Non-pigmented ciliary epithelial cell (primary cell): ENCODE results near the gene ACAT1.
"Not testable (repeated sequence)": the region's sequence is repeated elsewhere in the genome, so short reads cannot be mapped to it uniquely, and the experiment has no call there.

Experiments used
- DNase-seq: peaks from one replicate; pipeline ENCODE4 v3.0.0-alpha.2; 2010; ENCODE audit warnings: low read depth

ACAT1 gene

DNA sequence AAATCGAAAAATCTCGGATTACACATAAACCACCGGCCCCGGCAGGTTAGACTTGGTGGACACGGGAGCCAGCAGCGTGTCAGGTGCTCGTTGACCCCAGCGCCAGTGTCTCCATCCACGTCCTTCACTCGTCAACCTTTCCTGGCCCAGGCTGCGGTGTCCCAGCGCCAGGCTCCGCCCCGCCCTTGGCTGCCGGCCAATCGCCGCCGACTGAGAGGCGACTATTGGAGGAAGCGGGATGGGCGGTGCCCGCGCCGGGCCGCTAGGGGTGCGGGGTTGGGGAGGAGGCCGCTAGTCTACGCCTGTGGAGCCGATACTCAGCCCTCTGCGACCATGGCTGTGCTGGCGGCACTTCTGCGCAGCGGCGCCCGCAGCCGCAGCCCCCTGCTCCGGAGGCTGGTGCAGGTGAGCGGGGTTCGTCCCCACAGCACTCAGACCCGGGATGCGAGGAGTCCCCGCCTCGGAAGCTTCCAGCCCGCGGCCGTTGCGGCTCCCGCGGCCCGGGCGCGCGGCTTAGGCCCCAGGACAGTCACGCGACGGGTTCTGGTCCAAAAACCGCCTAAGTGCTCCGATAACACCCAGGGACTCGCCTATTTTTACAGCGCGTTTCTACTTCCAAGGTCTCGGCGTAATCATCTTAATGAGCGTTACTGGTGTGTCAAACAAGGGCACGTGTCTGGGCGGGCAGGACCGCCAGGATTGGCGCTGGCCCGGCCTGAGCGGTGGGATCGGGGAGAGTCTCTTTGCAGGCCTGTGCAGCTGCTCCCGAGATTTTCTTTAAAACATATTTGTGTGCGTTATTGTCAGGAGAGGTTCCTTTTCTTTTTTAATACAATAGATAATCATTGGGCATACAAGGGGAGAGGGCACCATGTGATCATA lies at the start of gene ACAT1:
TSS of gene ACAT1 (plus strand) at position 294 of the 882 bp plus-strand sequence. CDS start at position 334, 40 bp downstream.
- no peak for DNase-seq

DNA sequence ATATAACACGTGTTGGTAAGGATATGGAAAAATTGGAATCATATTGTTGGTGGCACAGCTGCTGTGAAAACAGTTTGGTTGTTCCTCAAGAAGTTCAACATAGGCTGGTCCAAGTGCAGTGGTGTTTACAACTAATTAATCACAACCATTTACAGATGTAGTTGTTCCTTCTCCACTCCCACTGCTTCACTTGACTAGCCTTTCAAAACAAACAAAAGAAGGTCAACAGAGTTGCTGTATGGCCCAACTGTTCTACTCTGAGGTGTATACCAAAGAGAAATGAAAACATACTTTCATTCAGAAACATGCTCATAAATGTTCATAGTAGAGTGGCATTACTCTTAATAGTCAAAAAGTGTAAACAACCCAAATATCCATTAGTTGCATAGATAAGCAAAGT lies 36.6 kb upstream of the ACAT1 start:
- DNase-seq, result no peak

DNA sequence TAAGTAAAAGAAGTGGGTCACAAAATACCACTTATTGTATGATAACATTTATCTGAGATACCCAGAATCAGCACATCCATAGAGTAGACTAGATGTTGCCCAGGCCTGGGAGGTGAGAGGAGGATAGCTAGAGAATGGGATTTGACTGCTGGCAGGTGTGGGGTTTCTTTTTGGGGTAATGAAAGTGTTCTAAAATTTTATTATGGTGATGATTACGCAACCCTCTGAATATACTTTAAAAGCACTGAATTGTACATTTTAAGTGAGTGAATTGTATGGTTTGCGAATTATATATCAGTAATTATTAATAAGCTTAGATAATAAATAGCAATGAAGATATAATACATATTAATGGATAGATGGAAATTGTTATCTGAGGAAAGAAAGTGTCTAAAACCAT lies 35.7 kb upstream of the ACAT1 start:
- DNase-seq, result no peak

DNA sequence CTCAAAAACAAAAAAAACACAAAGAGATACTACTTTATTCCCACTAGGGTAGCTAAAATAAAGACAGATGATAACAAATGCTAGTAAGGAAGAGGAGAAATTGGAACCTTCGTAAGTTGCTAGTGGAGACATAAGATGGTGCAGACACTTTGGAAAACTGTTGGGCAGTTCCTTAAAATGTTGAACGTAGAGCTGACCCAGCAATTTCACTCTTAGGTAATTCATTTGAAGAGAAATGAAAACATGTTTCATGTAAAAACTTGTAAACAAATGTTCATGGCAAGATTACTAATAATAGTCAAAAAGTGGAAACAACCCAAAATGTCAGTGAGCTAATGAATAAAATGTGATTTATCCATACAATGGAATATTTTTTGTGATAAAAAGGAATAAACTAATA lies 29.2 kb upstream of the ACAT1 start:
- DNase-seq, result no peak

DNA sequence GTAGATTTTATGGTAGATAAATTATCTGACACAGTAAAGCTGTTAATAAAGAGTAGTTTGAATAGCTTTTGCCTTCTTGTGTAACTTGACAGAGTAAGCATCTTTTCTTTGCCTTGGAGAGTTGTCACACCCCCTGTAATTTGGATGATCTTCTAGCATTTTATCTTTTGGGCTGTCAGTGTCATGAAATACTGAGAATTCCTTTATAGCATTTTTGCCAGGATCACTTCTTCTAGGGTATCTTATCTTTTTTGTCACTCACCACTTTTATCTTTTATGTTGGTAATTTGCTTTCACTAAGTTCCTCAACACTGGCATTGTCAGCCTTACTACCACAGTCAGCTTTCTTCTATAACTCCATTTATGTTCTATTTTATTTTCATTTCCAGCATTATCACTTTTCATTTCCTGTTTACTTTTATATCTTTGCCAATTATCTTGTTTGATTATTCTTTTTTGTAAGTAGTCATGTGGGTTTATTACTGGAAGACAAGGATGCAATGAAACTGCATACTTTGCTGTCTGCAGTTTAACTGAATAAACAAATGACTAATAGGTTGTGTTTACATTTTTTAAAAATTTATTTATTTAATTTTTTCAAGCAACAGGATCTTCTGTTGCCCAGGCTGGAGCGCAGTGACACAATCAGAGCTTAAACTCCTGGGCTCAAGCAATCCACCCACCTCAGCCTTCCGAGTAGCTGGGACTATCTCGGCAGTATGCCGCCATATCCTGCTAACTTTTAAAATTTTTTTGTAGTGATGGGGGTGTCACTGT lies 28.1 kb upstream of the ACAT1 start:
- DNase-seq, result no peak

DNA sequence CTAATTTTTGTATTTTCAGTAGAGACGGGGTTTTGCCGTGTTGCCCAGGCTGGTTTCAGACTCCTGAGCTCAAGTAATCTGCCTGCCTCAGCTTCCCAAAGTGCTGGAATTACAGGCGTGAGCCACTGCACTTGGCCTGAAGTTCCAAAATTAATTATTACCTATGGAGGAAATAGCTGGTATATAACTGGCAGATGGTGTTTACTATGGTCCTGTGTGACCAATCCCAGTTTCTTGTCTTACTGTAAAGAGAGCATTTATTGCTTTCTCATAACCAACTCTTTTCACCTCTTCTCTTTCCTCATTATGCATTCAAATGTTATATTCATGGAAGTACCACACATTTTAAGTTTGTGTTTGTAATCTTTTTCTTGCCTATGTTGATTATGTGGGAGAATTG lies 24.2 kb upstream of the ACAT1 start:
- DNase-seq, result no peak

DNA sequence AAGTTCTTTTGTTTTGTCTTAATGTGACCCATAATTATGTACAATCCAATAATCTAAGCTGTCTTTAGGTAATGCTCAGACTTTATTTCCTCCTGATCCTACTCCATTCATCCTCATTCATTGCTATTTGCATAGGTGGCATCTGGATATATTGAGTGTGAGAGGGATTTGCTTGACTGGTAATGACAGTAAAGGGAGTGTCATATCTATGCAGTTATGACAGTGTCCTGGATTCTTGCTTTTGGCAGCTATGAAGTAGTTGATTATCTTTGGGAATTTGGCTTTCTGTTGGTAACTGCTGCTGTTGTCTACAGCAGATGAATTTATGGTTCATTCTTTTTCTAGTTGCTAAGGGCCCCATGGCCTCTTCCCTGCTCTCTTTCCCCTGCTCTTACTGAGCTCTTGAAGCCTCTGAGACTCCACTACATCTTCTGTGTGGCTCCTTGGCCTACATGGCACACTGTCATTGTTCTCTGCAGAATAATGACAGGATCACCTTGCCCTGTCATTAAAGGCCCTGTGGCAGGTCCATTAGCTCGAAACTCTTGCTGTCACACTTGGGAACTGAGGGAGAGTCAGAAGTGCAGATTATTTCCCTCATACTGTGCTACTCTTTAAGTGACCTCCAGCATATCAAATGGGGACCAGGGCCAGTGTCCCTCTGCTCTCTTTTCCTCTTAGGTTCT lies 20.1 kb upstream of the ACAT1 start:
- no peak for DNase-seq

DNA sequence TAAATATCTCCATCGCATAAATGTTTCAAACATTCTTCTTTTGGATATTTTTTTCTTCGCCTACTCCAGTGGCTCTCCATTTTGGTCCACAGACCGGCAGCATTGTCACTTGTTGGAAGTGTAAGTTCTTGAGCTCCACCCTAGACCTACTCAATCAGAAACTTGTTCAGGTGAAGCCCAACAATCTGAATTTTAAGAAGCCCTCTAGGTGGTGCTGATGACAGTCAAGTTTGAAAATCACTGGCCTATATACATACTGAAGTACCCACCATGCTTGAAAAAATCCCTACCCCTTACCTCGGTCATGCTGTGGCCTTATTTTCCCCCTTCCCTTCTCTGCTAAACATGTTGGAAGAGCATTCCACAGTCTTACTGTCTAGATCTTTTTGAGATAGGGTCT lies 10.2 kb upstream of the ACAT1 start:
- no peak for DNase-seq

DNA sequence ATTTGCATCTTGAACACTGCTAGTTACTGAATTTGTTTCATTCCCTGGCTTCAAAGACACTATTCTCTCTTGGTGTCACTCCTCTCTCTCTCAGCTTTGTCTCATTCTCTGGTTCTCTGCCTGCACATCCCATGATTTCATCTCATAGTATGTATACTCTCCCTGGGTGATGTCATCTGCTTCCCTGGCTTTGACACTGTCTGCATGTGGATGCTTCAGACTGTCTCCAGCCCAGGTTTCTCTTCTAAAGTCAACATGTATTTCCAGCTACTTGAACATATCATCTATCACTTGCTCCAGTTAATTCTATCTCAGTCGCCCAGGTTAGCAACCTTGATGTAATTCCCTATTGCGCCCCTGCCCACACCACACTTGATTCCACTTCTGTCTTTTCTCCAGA lies 9.3 kb upstream of the ACAT1 start:
- no peak for DNase-seq

DNA sequence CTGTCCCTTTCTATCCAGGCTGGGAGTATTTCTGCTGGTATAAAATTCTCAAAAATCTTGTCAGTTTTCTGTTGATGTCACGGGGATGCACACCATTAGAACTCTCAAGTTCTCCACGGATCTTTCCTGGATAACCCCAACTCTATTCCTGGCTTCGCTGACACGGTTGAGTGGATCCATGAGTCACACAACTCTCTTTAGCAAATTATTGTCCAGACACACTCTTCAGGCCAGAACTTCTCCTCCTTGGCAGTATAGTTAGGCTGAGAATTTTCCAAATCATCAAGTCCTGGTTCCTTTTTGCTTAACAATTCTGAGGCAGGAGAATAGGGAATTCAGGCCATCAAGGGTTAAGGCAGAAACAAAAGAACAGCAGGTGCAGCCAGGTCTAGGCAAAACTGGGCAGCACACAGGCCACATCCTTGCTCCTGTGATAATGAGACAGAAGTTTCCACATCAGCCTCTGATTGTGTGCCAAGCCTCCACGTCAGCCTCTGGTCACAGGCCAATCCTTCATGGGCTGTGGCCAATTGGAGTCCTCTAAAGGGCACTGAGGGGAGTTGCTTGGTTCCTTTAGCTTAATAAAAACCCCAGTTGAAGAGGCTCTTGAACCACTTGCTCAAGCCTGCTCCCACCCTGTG lies 5.7 kb upstream of the ACAT1 start:
- DNase-seq, result peak; percentile 70

DNA sequence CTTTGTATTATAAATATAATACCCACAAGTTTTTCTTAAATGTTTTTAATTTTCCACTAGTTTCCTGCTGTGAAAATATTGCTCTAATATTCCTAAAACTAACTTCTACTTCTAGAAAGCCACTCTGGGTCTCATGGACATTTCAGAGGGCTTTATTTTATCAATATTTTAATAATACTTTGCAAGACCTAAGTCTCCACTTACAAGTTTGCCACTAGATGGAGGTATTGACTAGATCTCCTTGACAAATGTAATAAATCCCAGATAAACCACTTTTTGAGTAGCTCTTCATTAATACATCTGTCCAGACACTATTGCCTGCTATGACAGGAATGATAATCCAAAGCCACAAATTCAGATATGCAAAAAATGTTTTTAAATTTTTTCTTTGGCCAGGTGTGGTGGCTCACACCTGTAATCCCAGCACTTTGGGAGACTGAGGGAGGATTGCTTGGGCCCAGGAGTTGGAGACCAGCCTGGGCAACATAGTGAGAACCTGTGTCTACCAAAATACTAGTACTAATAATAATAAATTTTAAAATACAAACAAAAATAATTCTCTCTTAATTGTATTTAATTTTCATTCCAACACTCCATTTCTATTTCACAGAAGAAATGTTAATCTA lies 3.5 kb upstream of the ACAT1 start:
- no peak for DNase-seq

DNA sequence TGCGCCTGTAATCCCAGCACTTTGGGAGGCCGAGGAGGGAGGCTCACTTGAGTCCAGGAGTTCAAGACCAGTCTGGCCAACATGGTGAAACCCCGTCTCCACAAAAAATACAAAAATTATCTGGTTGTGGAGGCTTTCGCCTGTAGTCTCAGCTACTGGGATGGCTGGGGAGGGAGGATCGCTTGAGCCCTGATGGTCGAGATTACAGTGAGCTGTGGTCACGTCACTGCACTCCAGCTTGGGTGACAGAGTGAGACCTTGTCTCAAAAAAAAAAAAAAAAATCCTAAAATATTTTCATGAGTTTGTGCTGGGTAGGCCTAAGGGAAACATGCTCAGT lies 462 bp upstream of the ACAT1 start:
- not testable (repeated sequence) for DNase-seq

DNA sequence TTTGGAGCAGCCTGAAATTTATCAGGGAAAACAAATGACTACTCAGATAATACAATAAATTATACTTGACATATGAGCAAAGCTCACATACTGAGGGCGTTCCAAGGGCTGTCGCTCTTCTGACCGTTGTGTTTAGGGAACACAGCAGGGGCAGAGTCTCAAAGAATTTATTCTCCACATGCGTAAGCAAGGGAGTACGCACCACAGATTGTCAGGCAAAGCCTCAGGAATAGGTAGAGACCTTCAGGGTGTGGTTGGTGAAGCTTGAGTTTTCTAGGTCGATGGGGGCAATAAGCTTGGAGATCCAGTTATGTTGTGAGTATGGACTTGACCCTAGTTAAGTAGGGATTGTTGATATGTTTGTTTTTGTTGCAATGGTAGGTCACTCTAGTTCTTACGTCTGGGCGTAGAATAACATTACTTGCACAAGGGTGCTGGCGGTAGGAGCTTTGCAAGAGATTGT lies 830 bp downstream of the ACAT1 start:
- DNase-seq, result no peak

DNA sequence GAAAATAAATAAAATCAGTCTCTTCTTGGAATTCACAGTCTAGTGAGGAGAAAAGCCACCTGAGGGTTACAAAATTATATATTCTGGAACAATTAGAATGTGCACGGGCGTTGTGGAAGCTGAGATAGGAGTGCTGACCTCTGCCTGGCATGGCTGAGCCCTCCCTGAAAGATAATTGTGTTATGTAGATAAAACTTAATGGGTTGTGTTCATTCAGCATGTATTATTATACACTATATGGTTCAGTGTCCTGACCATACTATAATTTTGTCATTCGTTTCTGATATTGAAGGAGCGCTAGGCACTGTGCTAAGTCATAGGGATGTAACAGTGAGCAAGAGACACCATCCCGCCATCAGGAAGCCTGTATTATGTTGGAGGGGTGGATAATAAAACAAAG lies 3.7 kb downstream of the ACAT1 start:
- DNase-seq, result no peak

DNA sequence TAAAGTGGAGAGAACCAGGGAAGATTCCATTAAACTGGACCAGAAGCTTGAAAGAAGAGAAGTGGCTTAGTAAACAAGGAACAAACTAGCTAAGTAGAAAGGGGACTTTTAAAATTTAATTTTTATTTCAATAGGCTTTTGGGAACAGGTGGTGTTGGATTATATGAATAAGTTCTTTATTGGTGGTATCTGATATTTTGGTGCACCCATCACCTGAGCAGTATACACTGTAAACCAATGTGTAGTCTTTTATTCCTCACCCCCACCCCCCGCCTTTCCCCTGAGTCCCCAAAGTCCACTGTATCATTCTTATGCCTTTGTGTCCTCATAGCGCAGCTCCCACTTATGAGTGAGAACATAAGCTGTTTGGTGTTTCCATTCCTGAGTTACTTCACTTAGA lies 7.4 kb downstream of the ACAT1 start:
- DNase-seq, result no peak

DNA sequence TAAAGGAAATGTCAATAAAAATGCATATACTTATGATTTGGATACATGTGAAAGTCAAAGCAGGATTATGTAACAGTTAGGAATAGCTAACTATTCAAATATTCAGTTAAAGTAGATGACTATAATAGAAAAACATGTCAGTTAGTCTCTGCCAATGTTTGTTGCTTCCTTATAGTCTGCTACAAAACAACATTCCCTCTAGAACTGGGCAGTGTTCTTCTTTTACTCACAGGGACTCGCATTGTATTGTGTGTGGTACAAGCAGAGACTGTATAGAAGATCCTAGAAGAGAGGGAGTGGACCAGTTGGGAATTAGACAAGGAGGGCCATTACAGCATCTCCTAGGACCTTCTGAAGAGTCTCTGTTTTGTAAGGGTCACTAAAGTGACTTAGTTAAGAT lies 10.6 kb downstream of the ACAT1 start:
- no peak for DNase-seq

DNA sequence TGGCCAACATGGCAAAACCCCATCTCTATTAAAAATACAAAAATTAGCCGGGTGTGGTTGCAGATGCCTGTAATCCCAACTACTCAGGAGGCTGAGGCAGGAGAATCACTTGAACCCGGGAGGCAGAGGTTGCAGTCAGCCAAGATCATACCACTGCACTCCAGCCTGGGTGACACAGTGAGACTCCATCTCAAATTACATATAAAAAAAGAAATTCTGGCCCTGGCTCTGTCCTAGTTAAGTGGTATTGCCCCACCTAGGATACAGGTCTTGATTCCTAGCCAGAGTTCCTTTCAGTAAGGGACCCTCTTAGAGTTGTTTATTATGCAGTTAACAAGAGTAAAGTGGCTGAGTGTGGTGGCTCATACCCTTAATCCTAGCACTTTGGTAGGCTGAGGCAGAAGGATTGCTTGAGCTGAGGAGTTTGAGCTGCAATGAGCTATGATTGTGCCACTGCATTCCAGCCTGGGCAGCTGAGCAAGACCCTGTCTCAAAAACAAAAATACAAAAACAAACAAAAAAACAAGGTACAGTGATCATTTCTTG lies 11.7 kb downstream of the ACAT1 start:
- not testable (repeated sequence) for DNase-seq

DNA sequence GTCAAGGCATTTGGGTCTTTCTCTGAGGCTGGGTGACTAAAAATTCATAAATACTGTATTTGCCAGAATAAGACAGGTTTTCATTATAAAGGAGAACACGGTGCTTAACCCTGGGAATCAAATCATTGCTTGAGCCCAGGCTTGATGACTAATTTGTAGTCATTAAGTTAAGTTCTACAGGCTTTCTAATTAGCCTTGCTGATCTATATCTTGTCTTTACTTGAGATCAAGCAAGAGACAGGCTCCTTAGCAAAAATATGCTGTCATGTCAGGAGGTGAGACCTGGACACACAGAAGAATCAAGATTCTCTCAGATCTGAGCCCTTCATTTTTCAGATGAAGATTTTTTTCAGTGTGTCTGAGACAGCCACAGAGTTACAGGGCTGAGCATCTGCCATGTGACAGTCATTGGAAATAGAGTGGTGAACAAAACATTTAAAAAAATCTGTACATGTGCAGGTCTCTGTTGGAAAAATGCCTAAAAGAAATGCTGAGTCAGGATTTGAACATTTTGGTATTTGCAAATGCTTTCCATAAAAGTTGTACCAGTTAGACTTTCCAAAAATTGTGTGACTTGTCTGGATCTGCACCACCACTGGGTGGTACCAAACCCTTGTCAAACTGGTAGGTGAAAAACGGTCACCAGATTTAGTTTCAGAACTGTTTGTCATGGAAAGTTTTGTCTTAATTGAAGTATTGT lies 14.6 kb downstream of the ACAT1 start:
- DNase-seq, result no peak

DNA sequence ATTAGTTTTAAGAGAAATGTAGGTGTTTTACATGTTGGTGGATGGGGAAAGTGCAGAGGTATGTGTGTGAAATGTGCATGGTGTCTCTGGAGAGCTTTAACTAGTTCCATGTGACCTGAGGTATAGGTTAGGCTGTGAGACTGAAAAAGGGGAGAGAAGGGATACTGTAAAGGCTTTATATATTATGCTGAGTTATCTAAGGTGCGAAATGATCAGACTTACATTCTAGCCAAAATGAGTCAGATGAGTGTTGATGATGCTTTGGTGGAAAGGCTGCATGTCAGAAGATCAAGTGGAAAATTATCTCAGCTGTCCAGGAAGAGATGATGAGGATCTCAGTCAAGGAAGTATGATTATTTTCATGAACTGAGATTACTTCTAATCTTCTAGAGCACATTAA lies 15.8 kb downstream of the ACAT1 start:
- no peak for DNase-seq

DNA sequence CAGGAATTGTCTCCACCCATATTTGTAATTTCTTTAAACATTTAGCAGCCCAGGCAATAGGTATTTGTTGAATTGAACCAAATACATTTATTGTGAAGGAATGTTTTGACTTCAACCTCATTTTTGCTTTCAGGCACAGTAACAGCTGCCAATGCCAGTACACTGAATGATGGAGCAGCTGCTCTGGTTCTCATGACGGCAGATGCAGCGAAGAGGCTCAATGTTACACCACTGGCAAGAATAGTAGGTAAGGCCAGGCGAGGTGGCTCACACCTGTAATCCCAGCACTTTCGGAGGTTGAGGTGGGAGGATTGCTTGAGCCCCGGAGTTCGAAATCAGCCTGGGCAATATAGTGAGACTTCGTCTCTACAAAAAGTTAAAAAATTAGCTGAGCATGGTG lies 20.9 kb downstream of the ACAT1 start:
- DNase-seq, result no peak

DNA sequence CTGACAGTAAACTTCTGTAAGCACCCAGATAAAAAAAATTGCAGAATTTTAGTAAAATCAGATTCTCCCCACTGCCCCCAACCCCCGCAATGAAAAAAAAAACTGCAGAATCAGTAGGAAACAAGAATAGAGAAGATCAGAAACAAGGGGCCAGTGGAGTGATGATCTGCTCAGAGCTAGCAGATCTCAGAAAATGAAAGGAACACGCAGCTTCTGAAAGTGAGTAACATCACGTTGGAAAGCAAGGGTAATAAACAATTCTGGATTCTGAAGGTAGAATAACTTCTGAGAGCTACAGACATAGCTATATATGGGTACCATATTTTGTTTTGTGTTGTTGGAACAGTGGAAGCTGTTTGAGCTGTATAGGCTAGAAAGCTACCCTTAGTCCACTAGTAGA lies 23.2 kb downstream of the ACAT1 start:
- no peak for DNase-seq
